AML-193 (cell line): ENCODE results near the gene TRIM44.
A peak's percentile ranks its signal among the peaks of the same experiment; 100 is the strongest.
"Not testable (repeated sequence)": the region's sequence is repeated elsewhere in the genome, so short reads cannot be mapped to it uniquely, and the experiment has no call there.

Source experiments
- DNase-seq, 2 experiments: peaks; one replicate each; lab custom pipeline; 2025; lab: John Stamatoyannopoulos, UW

Gene TRIM44

GRCh38 chr11:35815556-35816315 lies 153.2 kb downstream of the TRIM44 start:
- DNase-seq, result no peak

- DNase-seq, result no peak
These were observed 158.0 kb downstream of the TRIM44 start for GRCh38 chr11:35820614-35821013.

GRCh38 chr11:35822815-35823495 lies 160.4 kb downstream of the TRIM44 start:
- no peak for DNase-seq

GRCh38 chr11:35823742-35824298 lies 161.2 kb downstream of the TRIM44 start:
- no peak for DNase-seq

GRCh38 chr11:35825386-35825785 lies 162.8 kb downstream of the TRIM44 start:
- no peak for DNase-seq

GRCh38 chr11:35826006-35826405 lies 163.4 kb downstream of the TRIM44 start:
- no peak for DNase-seq

- DNase-seq, result no peak
These were observed 164.4 kb downstream of the TRIM44 start for GRCh38 chr11:35826949-35827348.

GRCh38 chr11:35836205-35836604 lies 173.6 kb downstream of the TRIM44 start:
- DNase-seq, result no peak

GRCh38 chr11:35838071-35838470 lies 175.5 kb downstream of the TRIM44 start:
- no peak for DNase-seq

GRCh38 chr11:35838697-35839367 lies 176.3 kb downstream of the TRIM44 start:
- DNase-seq, result not testable (repeated sequence)

GRCh38 chr11:35839368-35840161 lies 177.0 kb downstream of the TRIM44 start:
- no peak for DNase-seq

- DNase-seq, result no peak
These were observed 179.2 kb downstream of the TRIM44 start for GRCh38 chr11:35841733-35842132.

GRCh38 chr11:35842958-35843357 lies 180.4 kb downstream of the TRIM44 start:
- DNase-seq, result no peak

- no peak for DNase-seq
These were observed 182.0 kb downstream of the TRIM44 start for GRCh38 chr11:35844579-35844978.

- no peak for DNase-seq
These were observed 183.3 kb downstream of the TRIM44 start for GRCh38 chr11:35845860-35846259.

GRCh38 chr11:35846874-35847273 lies 184.3 kb downstream of the TRIM44 start:
- DNase-seq, result no peak

GRCh38 chr11:35847473-35847872 lies 184.9 kb downstream of the TRIM44 start:
- DNase-seq, result no peak

- DNase-seq, result no peak
These were observed 186.0 kb downstream of the TRIM44 start for GRCh38 chr11:35848616-35849015.

- DNase-seq, result no peak
These were observed 187.6 kb downstream of the TRIM44 start for GRCh38 chr11:35850191-35850590.

GRCh38 chr11:35851342-35851741 lies 188.8 kb downstream of the TRIM44 start:
- DNase-seq, result no peak

GRCh38 chr11:35852056-35852455 lies 189.5 kb downstream of the TRIM44 start:
- DNase-seq, result peak; percentile 91 to 96

GRCh38 chr11:35853971-35854370 lies 191.4 kb downstream of the TRIM44 start:
- no peak for DNase-seq
